ENCODE data around the gene XRCC5. TPM values are rescaled to one million over a fixed set of nuclear protein-coding genes. Genes with fewer than 3 reads are reported as not detected.

Gene XRCC5
- total RNA-seq, 1 experiment from 2014 or later, result 618 TPM

DNA sequence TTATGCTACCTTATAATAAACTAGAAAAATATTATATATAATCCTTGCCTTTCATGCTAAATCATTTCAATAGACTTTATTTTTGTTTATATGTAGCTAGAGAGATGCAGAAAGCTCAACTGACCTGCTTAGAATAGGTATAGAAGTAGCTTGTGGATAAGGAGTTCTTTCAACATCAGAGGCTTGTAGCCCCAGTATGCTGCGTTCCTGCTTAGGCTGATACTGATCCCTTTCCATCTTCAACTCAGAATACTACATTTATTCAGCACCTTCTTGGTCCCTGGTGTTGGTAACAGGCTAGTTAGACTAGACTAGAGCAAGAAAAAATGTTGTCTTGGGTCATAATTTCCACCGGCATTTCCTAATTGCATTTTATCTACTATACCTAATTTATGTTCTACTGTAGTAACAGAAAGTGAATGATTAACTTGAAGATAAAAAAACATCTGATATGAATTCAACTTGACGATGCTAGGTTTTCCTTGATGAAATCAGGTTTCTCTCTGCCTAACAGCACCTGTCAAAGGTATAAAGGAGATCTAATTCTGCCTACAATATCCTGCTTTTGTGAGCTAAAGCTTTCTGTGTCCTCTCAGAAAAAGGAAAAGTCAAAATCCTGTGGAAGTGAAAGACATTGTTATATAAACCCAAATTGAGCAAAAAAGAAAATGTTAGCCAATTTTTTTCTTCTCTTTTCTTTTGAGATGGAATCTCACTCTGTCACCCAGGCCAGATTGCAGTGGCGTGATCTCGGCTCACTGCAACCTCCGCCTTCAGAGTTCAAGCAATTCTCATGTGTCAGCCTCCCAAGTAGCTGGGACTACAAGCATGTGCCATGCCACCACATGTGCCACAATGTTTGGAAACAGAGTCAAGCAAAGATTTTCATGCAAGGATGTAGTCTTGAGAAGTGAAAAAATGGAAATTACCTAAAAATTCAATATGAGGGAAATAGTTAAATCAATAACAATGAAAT is 33.4 kb upstream of the XRCC5 start:
- Histone ChIP-seq H4K5ac (ENCODE audit: insufficient read length, low read depth, low read length) (no peak overlapping the region), H2BK120ac (ENCODE audit: low read depth, low read length, poor library complexity, severe bottlenecking) (no peak overlapping the region), H3T11ph (ENCODE audit: low read length) (no peak overlapping the region), H4K8ac (replicated peaks; ENCODE audit: insufficient read length, low read depth, low read length) (no peak overlapping the region), H4K20me1 (ENCODE audit: control insufficient read depth, insufficient read depth, insufficient read length) (no peaks in the 10 kb centered on the region), H2BK15ac (ENCODE audit: low read depth, low read length) (no peak overlapping the region), H3K23ac (ENCODE audit: insufficient read length, low read depth, low read length) (no peak overlapping the region), H2BK12ac (ENCODE audit: insufficient read length, low read depth, low read length) (no peak overlapping the region), H3K18ac (ENCODE audit: insufficient read length, low read depth, low read length) (no peak overlapping the region), H2AK5ac (ENCODE audit: insufficient read length, low read length) (no peak overlapping the region), H3K9ac (ENCODE audit: extremely low read depth, insufficient read length, low read length) (no peak overlapping the region), H2BK20ac (ENCODE audit: low read depth, low read length, poor library complexity, severe bottlenecking) (no peak overlapping the region), H3K79me1 (ENCODE audit: insufficient read depth, low read depth, low read length, poor library complexity, severe bottlenecking) (no peaks in the 10 kb centered on the region), H3K9me3 (ENCODE audit: control insufficient read depth, low read depth, low read length) (no peaks in the 10 kb centered on the region), H3K14ac (ENCODE audit: insufficient read depth, low read length) (no peak overlapping the region), H3K27me3 (ENCODE audit: insufficient read depth, low read length) (no peaks in the 10 kb centered on the region), H3K4ac (ENCODE audit: low read depth, low read length) (no peak overlapping the region), H2AFZ (ENCODE audit: low read length) (no peak overlapping the region), H4K91ac (ENCODE audit: insufficient read length, low read depth, low read length) (no peak overlapping the region), H2BK5ac (ENCODE audit: insufficient read length, low read length) (no peak overlapping the region), H3K79me2 (ENCODE audit: insufficient read depth, low read length) (no peaks in the 10 kb centered on the region), H3K4me2 (ENCODE audit: insufficient read depth, insufficient read length, low read length) (no peak overlapping the region), H3K4me1 (ENCODE audit: insufficient read depth, low read length) (no peaks in the 10 kb centered on the region), H3K23me2 (ENCODE audit: insufficient read length, low read depth, low read length, poor library complexity, severe bottlenecking) (no peaks in the 10 kb centered on the region), H3K27ac (ENCODE audit: insufficient read length, low read depth, low read length) (no peak overlapping the region), H3K56ac (ENCODE audit: insufficient read length, low read depth, low read length) (no peak overlapping the region)
- no peak for DNase-seq
- Mint-ChIP-seq H3K9me3 (no peaks in the 10 kb centered on the region), H3K27ac (peak overlapping the region in 1 of 3 experiments; percentile 46; a peak in 2 of 7 replicates), H3K4me1 (peaks cover 2 to 4% of the 10 kb centered on the region in 2 experiments; a peak in 3 of 4 replicates), H3K36me3 (ENCODE audit: insufficient read depth in 1 of 3, low read depth in 3 of 3) (peaks cover 0 to 8% (median 0%) of the 10 kb centered on the region in 3 experiments; a peak in 6 of 7 replicates), H3K27me3 (ENCODE audit: low read depth) (no peaks in the 10 kb centered on the region), H3K4me3 (no peak overlapping the region)
- WGBS (ENCODE audit: extremely low coverage, insufficient read length, low lambda C conversion rate), result no CpG with 5 or more reads among the region's 6 CpGs
- TF ChIP-seq, protein P1, sequence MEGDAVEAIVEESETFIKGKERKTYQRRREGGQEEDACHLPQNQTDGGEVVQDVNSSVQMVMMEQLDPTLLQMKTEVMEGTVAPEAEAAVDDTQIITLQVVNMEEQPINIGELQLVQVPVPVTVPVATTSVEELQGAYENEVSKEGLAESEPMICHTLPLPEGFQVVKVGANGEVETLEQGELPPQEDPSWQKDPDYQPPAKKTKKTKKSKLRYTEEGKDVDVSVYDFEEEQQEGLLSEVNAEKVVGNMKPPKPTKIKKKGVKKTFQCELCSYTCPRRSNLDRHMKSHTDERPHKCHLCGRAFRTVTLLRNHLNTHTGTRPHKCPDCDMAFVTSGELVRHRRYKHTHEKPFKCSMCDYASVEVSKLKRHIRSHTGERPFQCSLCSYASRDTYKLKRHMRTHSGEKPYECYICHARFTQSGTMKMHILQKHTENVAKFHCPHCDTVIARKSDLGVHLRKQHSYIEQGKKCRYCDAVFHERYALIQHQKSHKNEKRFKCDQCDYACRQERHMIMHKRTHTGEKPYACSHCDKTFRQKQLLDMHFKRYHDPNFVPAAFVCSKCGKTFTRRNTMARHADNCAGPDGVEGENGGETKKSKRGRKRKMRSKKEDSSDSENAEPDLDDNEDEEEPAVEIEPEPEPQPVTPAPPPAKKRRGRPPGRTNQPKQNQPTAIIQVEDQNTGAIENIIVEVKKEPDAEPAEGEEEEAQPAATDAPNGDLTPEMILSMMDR (conservative IDR thresholded peaks at IDR 0.05), result no peak
